ENCODE data around the gene ADCK1.

Gene ADCK1

DNA sequence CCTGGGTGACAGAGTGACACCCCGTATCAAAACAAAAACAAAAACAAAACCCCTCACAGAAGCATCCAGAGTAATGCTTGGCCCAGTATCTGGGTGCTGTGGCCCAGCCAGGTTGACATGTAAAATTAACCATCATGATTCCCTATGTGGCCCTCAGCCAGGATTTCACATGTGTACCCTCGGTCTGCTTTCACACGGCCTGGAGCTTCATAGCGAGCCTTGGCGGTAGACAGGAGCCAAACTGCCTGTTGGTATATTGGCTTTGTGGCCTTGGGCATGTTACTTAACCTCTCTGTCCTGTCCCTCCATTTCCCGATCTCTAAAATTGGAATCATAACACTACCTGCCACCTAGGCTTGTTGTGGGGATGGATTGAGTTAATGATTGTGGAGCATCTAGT, 65.5 kb downstream of the ADCK1 start:
- H3K4me1 ChIP-seq (ENCODE audit: insufficient read depth, low read length): no peaks in the 10 kb centered on the region
- no peaks in the 10 kb centered on the region for H3K9me3 ChIP-seq (ENCODE audit: control insufficient read depth, insufficient read depth, low read length)
- no peak overlapping the region for H3K9ac ChIP-seq (ENCODE audit: low read depth, low read length)
- H3K36me3 ChIP-seq (ENCODE audit: insufficient read depth, low read length): no peaks in the 10 kb centered on the region

DNA sequence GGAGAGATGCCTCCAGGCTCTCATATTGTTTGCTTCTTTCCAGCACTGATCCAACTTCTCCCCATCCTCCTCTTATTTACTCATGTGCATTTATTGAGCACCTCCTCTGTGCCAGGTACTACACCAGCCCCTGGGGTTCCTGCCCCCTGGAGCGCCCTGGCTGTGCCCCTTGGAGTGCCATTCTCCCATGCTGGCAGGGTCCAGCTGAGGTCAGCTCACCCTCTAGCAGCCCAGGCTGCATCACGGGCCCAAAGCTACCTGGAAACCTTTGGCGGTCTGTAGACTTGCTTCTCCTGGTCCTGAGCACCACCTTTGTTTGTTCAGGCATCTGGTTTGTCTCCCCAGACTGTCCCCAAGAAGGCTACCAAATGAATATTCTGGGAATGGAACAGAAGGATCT, 67.0 kb downstream of the ADCK1 start:
- H3K9ac ChIP-seq (ENCODE audit: low read depth, low read length): no peak overlapping the region
- no peaks in the 10 kb centered on the region for H3K4me1 ChIP-seq (ENCODE audit: insufficient read depth, low read length)
- H3K36me3 ChIP-seq (ENCODE audit: insufficient read depth, low read length): no peaks in the 10 kb centered on the region
- no peaks in the 10 kb centered on the region for H3K9me3 ChIP-seq (ENCODE audit: control insufficient read depth, insufficient read depth, low read length)

DNA sequence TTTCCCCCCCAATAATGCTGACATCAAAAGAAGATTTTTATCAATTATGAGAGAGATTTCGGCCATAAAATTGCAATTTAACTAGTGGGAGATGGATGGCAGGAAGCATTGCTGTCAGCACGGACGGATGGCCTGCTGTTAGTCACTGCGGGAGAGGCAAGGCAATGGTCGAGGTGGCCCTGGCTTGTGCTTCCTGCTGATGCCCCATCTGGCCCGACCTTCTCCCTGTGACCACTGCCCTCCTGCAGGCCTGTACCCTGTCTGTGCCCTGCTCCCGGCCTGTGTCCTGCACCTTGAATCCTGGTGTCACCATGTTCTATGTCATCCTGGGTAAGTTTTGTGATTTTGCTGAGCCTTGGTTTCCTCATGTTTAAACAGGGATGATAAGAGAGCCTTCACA, 67.6 kb downstream of the ADCK1 start:
- no peaks in the 10 kb centered on the region for H3K36me3 ChIP-seq (ENCODE audit: insufficient read depth, low read length)
- no peak overlapping the region for H3K9ac ChIP-seq (ENCODE audit: low read depth, low read length)
- H3K4me1 ChIP-seq (ENCODE audit: insufficient read depth, low read length): no peaks in the 10 kb centered on the region
- no peaks in the 10 kb centered on the region for H3K9me3 ChIP-seq (ENCODE audit: control insufficient read depth, insufficient read depth, low read length)

DNA sequence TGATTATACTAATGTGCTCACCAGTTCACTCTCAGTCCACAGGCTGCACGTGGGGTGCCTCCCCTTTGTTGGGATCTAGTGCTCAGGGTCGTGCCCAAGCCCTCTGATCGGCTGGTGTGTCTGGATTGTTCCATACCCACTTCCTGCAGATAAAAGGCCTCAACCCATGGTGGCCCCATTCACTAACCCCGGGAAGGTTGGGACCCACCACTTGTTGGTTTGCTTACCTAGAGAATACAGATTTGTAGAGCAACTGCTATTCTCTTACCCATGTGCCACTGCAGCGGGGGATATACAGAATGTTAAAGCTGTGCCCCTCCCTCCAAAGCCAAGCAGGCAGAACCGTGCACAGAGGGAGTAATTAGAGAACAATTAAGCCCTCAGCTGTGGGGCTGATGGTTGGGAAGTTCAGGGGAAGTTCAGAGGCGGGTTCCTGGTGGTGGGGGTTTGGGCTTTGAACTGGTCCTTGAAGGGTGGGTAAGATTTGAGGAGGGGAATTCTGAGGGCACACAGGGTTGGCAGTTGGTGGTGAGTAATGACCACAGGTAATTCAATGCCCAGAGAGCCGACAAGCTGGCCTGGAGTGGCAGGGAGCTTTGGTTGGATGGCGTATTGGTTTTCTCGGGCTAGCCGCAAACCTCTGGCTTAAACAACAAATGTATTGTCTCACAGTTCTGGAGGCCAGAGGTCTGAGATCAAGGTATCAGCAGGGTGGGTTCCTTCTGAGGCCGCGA, 68.8 kb downstream of the ADCK1 start:
- Histone ChIP-seq H3K36me3 (ENCODE audit: insufficient read depth, low read length) (no peaks in the 10 kb centered on the region), H3K9me3 (ENCODE audit: control insufficient read depth, insufficient read depth, low read length) (no peaks in the 10 kb centered on the region), H3K9ac (ENCODE audit: low read depth, low read length) (no peak overlapping the region), H3K4me1 (ENCODE audit: insufficient read depth, low read length) (no peaks in the 10 kb centered on the region)

DNA sequence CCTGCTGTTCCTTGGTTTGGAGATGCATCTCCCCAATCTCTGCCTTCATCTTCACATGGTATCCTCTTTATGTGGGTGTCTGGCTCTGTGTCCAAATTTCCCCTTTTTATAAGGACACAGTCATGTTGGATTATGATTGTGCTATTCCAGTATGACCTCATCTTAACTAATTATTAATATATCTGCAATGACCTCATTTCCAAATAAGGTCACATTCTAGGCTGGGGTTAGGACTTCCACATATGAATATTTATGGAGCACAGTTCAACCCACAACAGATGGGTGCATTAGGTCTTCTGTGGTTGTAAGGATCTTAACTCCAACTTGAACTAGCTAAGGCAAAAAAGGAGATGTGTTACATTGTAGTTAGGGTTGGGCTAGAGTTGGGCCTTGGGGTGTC, 69.4 kb downstream of the ADCK1 start:
- Histone ChIP-seq H3K9me3 (ENCODE audit: control insufficient read depth, insufficient read depth, low read length) (no peaks in the 10 kb centered on the region), H3K4me1 (ENCODE audit: insufficient read depth, low read length) (no peaks in the 10 kb centered on the region), H3K9ac (ENCODE audit: low read depth, low read length) (no peak overlapping the region), H3K36me3 (ENCODE audit: insufficient read depth, low read length) (no peaks in the 10 kb centered on the region)

DNA sequence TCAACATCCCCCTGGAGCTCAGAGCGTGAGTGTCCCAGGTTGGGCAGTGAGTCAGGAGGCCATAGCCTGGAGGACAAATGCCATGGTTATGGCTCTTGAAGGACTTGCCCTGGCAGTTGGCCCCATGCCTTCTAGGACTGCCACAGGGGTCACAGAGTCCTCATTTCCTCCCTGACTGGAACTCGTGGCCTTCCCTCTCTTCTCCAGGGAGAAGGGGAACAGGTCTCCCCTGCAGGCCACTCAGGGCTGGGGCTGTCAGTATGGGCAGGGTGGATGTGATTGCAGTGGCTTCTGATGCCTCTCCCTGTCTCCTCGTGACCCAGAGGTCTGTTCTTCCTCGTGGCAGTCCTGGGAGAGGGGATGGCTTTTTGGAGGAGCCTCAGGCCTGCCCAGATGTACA, 70.7 kb downstream of the ADCK1 start:
- Histone ChIP-seq H3K9ac (ENCODE audit: low read depth, low read length) (no peak overlapping the region), H3K9me3 (ENCODE audit: control insufficient read depth, insufficient read depth, low read length) (no peaks in the 10 kb centered on the region), H3K4me1 (ENCODE audit: insufficient read depth, low read length) (no peaks in the 10 kb centered on the region), H3K36me3 (ENCODE audit: insufficient read depth, low read length) (no peaks in the 10 kb centered on the region)

DNA sequence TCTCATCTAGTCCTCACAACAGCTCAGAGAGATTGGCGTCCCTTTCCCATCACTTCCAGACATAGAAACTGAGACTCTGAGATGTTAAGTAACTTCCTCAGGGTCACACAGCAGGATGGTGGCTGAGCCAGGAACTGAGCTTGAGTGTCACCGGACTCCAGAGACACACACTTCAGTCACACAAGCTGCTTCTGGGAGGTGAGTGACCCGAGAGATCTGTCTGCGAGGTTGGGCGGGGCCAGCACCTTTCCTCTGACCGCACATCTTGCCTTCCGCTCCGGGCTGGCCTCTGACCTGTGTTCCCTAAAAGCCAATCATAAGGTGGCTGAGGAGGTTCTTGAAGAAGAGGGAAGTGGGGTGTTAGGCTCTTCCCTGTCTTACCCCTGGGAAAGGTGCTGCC, 72.2 kb downstream of the ADCK1 start:
- Histone ChIP-seq H3K9ac (ENCODE audit: low read depth, low read length) (no peak overlapping the region), H3K4me1 (ENCODE audit: insufficient read depth, low read length) (no peaks in the 10 kb centered on the region), H3K36me3 (ENCODE audit: insufficient read depth, low read length) (no peaks in the 10 kb centered on the region), H3K9me3 (ENCODE audit: control insufficient read depth, insufficient read depth, low read length) (no peaks in the 10 kb centered on the region)

DNA sequence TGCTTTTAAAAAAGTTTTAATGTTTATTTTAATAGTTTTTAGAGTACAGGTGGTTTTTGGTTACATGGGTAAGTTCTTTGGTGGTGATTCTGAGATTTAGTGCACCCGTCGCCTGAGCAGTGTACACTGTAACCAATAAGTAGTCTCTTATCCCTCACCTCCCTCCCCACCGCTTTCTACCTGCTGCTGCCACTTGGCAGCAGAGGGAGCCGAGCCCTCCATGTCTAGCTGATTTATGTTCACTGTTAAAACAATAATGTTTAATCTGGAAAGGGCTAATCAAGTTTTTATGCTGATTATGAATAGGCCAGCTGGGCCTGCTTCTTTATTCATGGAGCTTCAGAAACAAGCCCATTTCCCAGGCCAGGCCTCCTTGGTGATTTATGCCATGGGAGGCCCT, 73.1 kb downstream of the ADCK1 start:
- no peak overlapping the region for H3K9ac ChIP-seq (ENCODE audit: low read depth, low read length)

DNA sequence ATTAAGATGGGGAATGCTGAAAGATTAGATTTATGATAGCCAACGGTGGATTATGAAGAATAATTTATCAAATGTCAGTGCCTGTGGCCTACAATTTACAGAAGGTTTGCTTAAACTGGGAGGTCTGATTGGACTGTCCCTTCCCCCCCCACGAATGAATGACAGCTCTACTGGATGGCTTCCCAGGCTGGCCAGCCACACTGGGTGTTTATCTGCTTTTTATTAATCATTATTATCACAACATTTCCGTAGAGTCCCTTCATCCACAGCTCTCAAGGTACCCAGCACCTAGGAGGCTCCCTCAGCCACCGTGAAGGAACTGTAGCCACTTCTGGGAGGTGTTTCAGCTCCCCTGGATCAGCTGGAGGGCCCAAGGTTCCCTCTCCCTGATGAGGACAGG, 78.9 kb downstream of the ADCK1 start:
- H3K4me1 ChIP-seq (ENCODE audit: insufficient read depth, low read length): peaks cover 3% of the 10 kb centered on the region; the same call in 1 of the 2 replicates
- H3K36me3 ChIP-seq (ENCODE audit: insufficient read depth, low read length): no peaks in the 10 kb centered on the region
- no peaks in the 10 kb centered on the region for H3K9me3 ChIP-seq (ENCODE audit: control insufficient read depth, insufficient read depth, low read length)
- no peak overlapping the region for H3K9ac ChIP-seq (ENCODE audit: low read depth, low read length)

More for the DNA sequence above, 73.1 kb downstream of the ADCK1 start:
- Histone ChIP-seq H3K9me3 (ENCODE audit: control insufficient read depth, insufficient read depth, low read length) (no peaks in the 10 kb centered on the region), H3K4me1 (ENCODE audit: insufficient read depth, low read length) (no peaks in the 10 kb centered on the region), H3K36me3 (ENCODE audit: insufficient read depth, low read length) (no peaks in the 10 kb centered on the region)

DNA sequence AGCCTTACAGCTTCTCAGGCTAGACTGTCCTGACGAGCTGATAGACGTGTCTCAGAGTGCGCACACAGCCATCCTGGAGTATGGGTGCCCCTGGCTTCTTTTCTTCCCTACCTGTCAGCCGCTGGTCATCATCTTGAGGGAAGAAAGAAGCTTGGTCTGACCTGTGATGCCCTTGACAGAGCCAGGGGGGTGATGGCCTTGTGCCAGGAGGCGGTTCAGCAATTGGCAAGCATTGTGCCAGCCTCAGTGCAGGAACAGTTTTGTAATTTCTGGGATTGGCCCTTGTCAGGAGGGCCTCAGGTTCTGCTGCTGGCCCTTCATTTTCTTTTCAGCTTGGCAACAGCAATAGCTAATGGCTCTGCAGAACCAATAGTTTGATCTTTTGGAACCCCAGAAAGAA, 80.1 kb downstream of the ADCK1 start:
- no peak overlapping the region for H3K9ac ChIP-seq (ENCODE audit: low read depth, low read length)
- no peaks in the 10 kb centered on the region for H3K36me3 ChIP-seq (ENCODE audit: insufficient read depth, low read length)
- no peaks in the 10 kb centered on the region for H3K9me3 ChIP-seq (ENCODE audit: control insufficient read depth, insufficient read depth, low read length)
- peaks cover 3% of the 10 kb centered on the region; the same call in 1 of the 2 replicates for H3K4me1 ChIP-seq (ENCODE audit: insufficient read depth, low read length)

DNA sequence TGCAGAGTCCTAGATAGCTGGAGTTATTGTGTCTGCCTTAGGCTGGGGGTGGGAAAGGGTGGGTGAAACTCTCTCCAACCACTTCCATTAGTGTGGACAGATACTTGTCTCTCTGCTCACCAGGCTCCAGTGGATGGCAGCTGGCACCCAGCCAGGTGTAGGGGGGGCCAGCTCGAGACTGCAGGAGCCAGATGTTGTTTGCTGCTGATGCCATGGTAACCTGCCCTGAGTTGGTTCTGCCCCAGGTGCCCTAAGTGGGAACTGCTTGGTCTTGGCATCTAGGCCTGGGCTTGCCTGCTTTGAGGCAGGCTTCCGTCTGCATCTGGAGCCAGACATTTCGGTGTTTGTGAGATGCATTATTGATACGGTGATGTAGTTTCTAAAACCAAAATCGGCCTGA, 82.2 kb downstream of the ADCK1 start:
- no peaks in the 10 kb centered on the region for H3K36me3 ChIP-seq (ENCODE audit: insufficient read depth, low read length)
- no peaks in the 10 kb centered on the region for H3K9me3 ChIP-seq (ENCODE audit: control insufficient read depth, insufficient read depth, low read length)
- no peak overlapping the region for H3K9ac ChIP-seq (ENCODE audit: low read depth, low read length)
- peaks cover 3% of the 10 kb centered on the region; the same call in 1 of the 2 replicates for H3K4me1 ChIP-seq (ENCODE audit: insufficient read depth, low read length)

DNA sequence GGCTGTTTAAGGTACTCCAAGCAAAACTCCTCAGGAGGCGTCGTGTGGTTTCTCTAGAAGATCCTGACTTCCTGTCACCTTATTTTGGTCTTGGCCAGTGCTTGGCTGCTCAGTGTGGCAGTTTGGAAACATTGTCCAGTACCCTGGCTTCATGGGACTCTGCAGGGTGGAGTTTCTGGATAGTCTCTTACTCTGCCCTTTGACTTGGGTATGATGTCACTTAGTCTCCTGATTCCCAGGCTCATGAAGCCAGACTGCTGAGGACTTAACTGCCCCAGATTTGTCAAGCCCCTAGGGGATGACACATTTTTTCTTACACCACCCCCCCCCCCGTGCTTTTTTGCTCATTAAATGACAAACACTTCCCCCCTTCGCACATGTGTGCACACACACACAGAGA, 82.7 kb downstream of the ADCK1 start:
- Histone ChIP-seq H3K9me3 (ENCODE audit: control insufficient read depth, insufficient read depth, low read length) (no peaks in the 10 kb centered on the region), H3K36me3 (ENCODE audit: insufficient read depth, low read length) (no peaks in the 10 kb centered on the region), H3K9ac (ENCODE audit: low read depth, low read length) (no peak overlapping the region), H3K4me1 (ENCODE audit: insufficient read depth, low read length) (peaks cover 3% of the 10 kb centered on the region; the same call in 1 of the 2 replicates)

DNA sequence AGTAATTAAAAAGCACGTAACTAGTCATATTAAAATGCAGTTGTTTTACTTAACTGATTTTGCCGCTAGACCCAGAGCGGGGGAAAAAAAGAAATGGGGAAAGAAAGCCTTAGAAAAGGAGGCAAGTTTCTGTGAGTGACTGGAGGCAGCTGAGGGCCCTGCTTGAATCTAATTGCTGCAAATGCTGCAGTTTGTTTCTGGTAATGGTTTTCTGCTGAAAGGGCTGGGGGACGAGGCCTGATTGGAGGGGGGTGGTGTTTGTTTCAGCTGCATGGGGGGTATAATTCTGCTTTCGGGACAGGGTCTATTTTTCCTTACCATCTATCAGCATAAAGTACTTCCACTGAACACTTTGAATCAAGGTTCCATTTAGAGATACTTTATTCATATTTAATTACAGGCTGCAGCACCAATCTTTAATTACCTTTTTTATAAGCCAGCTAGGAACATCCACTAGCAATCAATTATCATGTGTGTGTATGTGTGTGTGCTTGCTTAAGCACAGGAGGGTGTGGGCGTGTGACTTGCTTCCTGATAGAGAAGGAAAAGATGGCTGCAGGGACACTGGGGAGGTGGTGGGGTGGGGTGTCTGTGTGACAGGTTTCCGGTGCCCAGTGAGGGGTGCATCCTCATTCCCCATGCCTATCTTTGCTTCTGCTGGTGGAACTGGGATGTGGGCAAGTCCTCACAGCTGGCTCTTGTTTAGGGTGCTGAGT, 83.4 kb downstream of the ADCK1 start:
- no peak overlapping the region for H3K9ac ChIP-seq (ENCODE audit: low read depth, low read length)
- H3K4me1 ChIP-seq (ENCODE audit: insufficient read depth, low read length): peaks cover 3% of the 10 kb centered on the region; the same call in 1 of the 2 replicates
- no peaks in the 10 kb centered on the region for H3K36me3 ChIP-seq (ENCODE audit: insufficient read depth, low read length)
- H3K9me3 ChIP-seq (ENCODE audit: control insufficient read depth, insufficient read depth, low read length): no peaks in the 10 kb centered on the region

DNA sequence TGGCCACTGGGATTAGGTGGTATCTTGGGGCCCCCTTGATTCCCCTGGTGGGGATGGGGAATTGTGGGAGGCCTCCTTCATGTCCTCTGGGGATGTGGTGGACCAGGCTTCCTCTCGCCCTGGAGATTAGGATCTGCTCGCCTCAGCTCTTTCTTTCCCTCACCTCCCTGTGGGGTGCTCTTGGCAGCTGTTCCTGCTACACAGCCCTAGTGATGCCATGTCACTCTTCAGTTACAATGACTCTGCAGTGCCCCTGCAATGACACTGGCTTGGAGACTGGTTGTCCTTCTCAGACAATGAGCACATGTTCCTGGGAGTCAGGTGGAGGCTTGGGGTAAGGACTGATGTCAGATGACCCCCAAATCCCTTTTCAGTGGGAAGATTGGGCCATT, 83.9 kb downstream of the ADCK1 start:
- no peaks in the 10 kb centered on the region for H3K36me3 ChIP-seq (ENCODE audit: insufficient read depth, low read length)
- H3K4me1 ChIP-seq (ENCODE audit: insufficient read depth, low read length): peaks cover 3% of the 10 kb centered on the region; the same call in 1 of the 2 replicates
- H3K9ac ChIP-seq (ENCODE audit: low read depth, low read length): no peak overlapping the region
- no peaks in the 10 kb centered on the region for H3K9me3 ChIP-seq (ENCODE audit: control insufficient read depth, insufficient read depth, low read length)

DNA sequence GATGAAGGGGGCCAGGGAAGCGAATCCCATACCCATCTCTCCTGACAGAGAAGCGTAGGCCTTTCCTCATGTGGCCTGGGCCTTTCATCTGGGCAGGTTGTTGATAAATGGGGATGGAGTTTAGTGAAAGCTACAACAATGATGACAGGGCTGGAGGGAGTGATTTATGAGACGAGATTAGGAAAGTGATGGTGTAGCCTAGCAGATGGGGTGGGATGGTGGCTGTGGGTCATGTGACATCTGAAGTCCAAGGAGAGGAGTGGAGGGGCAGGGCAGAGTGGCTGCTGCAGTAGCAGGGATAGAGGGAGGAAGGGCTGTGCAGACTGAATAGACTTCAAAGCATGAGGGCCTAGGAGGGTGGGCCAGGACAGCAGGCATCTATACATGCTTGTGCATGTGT, 85.5 kb downstream of the ADCK1 start:
- Histone ChIP-seq H3K4me1 (ENCODE audit: insufficient read depth, low read length) (peaks cover 3% of the 10 kb centered on the region; the same call in 1 of the 2 replicates), H3K36me3 (ENCODE audit: insufficient read depth, low read length) (no peaks in the 10 kb centered on the region), H3K9ac (ENCODE audit: low read depth, low read length) (no peak overlapping the region), H3K9me3 (ENCODE audit: control insufficient read depth, insufficient read depth, low read length) (no peaks in the 10 kb centered on the region)

All from ES-I3 (cell line).